Prostate gland (tissue), 2 donors: Measurements from ENCODE around the gene AGK.
"Not testable (repeated sequence)": the region's sequence is repeated elsewhere in the genome, so short reads cannot be mapped to it uniquely, and the experiment has no call there.

Source experiments
- POLR2AphosphoS5 ChIP-seq: sonication (generic); formaldehyde crosslinking; IDR thresholded peaks from one replicate; pipeline ENCODE4 v1.6.1; 2017; ENCODE audit warnings: antibody characterized with exemption
- TF ChIP-seq, protein P1 (sequence below), 4 experiments: fragments of 200-600 bp in 2 of 4; fragments of 450-650 bp in 2 of 4; sonication (generic) in 2 of 4; IDR thresholded peaks; 1 replicate in 3 of 4; 2 replicates in 1 of 4; pipeline ENCODE4 v1.5.1; 2016 to 2019; ENCODE audit warnings: antibody characterized with exemption in 4 of 4, mild to moderate bottlenecking in 2 of 4, moderate library complexity in 2 of 4

DNA sequence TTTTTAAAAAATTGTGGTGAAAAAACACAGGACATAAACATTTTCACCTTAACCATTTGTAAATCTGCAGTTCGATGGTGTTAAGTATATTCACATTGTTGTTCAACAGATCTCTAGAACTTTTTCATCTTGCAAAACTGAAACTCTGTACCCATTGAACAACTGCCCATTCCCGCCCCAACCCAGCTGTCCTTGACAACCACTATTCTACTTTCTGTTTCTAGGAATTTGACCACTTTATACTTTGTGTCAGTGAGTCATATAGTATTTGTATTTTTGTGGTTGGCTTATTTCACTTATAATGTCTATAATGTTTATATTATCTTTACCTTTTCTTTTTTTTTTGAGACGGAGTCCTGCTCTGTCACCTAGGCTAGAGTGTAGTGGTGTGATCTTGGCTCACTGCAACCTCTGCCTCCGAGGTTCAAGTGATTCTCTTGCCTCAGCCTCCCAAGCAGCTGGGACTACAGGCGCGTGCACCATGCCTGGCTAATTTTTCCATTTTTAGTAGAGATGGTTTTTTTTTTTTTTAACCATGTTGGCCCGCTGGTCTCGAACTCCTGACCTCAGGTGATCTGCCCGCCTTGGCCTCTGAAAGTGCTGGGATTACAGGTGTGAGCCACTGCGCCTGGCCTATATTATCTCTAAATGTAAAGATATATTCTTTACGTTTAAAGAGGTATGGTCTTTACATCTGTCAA lies 6.8 kb downstream of the AGK start:
- TF ChIP-seq, protein P1, sequence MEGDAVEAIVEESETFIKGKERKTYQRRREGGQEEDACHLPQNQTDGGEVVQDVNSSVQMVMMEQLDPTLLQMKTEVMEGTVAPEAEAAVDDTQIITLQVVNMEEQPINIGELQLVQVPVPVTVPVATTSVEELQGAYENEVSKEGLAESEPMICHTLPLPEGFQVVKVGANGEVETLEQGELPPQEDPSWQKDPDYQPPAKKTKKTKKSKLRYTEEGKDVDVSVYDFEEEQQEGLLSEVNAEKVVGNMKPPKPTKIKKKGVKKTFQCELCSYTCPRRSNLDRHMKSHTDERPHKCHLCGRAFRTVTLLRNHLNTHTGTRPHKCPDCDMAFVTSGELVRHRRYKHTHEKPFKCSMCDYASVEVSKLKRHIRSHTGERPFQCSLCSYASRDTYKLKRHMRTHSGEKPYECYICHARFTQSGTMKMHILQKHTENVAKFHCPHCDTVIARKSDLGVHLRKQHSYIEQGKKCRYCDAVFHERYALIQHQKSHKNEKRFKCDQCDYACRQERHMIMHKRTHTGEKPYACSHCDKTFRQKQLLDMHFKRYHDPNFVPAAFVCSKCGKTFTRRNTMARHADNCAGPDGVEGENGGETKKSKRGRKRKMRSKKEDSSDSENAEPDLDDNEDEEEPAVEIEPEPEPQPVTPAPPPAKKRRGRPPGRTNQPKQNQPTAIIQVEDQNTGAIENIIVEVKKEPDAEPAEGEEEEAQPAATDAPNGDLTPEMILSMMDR (IDR thresholded peaks at IDR 0.05): not testable (repeated sequence)
- not testable (repeated sequence) for TF ChIP-seq POLR2AphosphoS5
